GM06990 (cell line): ENCODE results near the gene GSTA3.
"Not testable (repeated sequence)": the region's sequence is repeated elsewhere in the genome, so short reads cannot be mapped to it uniquely, and the experiment has no call there.

ENCODE experiments used
- DNase-seq: peaks from one replicate; pipeline ENCODE4 v3.0.0-alpha.2; 2011; ENCODE audit not compliant: insufficient read length; ENCODE audit errors: extremely low read depth
- H3K27me3 ChIP-seq: replicated peaks from 2 replicates; pipeline ENCODE4 v1.6.0; 2011; ENCODE audit warnings: low read length; ENCODE audit not compliant: control insufficient read depth, insufficient read depth
- H3K36me3 ChIP-seq: 2 replicates; pipeline ENCODE4 v1.5.1; 2011; ENCODE audit warnings: low read length; ENCODE audit not compliant: control insufficient read depth, insufficient read depth
- H3K4me3 ChIP-seq: replicated peaks from 2 replicates; pipeline ENCODE4 v1.5.1; 2011; ENCODE audit warnings: low read depth, mild to moderate bottlenecking, control low read depth, low read length
- TF ChIP-seq, protein P1 (sequence below): IDR thresholded peaks from 2 replicates; pipeline ENCODE4 v1.5.1; 2011; ENCODE audit warnings: low read length, control low read depth, mild to moderate bottlenecking, inconsistent platforms; ENCODE audit not compliant: insufficient read depth, poor library complexity, severe bottlenecking

The GSTA3 gene

GRCh38 chr6:52909531-52909930, at the start of gene GSTA3:
TSS of gene GSTA3 (minus strand) at chr6:52909698. CDS start at chr6:52905834, 3,864 bp downstream.
- Histone ChIP-seq H3K27me3 (no peaks in the 10 kb centered on the region), H3K4me3 (no peak within 1 kb of the TSS)

DNA sequence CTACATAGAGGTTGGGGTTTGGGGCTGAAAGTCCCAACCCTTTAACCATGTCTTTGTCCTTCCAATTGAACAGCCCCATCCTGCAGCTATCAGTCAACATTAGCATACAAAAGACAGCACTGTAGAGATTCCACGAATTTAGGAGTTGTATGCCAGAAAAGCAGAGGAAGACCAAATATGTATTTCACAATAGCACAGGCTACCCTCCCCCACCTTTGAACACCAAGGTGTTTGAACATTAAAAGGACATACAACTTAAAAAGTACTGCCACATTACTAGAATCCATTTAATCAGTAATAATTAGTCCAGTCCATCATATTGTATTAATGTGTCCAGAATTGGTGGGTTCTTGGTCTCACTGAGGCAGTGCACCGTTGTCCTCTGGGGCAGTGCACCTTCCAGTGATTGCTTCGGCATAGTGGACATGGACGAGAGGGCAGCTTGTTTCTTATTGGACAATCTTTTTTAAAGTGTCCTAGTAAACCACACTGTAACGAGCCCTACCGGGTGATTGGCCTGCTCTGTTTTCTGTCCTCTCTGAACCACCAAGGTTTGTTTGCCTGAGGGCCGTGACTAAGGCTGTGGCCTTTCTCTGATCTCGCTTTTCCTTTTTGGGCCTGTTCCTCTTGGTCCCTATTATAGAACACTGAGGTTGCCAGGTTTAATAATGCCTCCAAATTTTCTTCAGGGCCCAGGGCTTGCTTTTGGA, 49.2 kb upstream of the GSTA3 start:
- H3K4me3 ChIP-seq: no peak overlapping the region
- no peak for DNase-seq
- no peaks in the 10 kb centered on the region for H3K36me3 ChIP-seq
- TF ChIP-seq, protein P1, sequence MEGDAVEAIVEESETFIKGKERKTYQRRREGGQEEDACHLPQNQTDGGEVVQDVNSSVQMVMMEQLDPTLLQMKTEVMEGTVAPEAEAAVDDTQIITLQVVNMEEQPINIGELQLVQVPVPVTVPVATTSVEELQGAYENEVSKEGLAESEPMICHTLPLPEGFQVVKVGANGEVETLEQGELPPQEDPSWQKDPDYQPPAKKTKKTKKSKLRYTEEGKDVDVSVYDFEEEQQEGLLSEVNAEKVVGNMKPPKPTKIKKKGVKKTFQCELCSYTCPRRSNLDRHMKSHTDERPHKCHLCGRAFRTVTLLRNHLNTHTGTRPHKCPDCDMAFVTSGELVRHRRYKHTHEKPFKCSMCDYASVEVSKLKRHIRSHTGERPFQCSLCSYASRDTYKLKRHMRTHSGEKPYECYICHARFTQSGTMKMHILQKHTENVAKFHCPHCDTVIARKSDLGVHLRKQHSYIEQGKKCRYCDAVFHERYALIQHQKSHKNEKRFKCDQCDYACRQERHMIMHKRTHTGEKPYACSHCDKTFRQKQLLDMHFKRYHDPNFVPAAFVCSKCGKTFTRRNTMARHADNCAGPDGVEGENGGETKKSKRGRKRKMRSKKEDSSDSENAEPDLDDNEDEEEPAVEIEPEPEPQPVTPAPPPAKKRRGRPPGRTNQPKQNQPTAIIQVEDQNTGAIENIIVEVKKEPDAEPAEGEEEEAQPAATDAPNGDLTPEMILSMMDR: no peak
- no peaks in the 10 kb centered on the region for H3K27me3 ChIP-seq

More at GRCh38 chr6:52909531-52909930, at the start of gene GSTA3:
- TF ChIP-seq, protein P1: no peak
- no peak for DNase-seq
- H3K36me3 ChIP-seq: no peaks in the 10 kb centered on the region

GRCh38 chr6:52955871-52956270, 46.4 kb upstream of the GSTA3 start:
- no peak for DNase-seq
- TF ChIP-seq, protein P1: no peak
- Histone ChIP-seq H3K36me3 (no peaks in the 10 kb centered on the region), H3K27me3 (no peaks in the 10 kb centered on the region), H3K4me3 (no peak overlapping the region)

DNA sequence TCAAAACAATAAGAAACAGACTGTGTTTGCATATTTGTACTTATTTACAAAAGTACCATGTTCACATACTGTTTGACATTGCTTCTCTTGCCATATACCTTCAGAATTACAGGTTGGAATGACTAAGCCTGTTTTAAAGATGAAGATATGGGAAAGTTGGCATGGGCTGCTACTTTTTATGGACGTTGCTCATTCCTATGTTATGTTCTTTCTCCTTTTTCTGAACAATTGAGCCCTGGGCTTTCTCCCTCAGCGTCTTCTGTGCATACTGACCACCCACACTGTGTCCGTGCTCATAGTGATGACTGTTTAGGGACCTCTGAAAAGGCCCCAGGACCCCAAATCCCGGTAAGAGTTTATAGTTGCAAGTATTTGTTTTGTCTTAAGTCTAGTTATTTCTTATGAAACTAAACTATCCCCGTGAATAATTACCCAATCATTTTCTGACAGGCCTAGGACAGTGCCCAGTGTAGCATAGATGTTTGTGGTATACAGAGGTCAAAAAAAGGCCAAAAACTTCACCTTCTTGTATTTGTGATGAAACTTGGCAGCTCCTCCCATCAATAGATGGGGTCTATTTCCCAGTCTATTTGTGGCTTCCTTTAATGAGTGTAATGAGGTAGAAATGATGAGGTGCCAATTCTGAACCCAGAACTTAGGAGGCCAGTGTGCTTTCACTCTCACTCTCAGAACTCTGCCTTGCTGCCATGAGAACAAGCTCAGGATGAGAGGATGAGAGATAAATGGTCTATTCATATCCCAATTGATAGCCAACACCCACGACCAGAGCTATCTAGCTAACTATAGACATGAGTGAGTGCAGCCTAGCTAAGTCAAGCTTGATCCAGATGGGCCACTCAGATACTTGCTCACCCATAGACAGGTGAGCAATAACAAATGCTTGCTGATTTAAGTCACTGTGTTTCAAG, 44.7 kb upstream of the GSTA3 start:
- Histone ChIP-seq H3K4me3 (no peak overlapping the region), H3K27me3 (no peaks in the 10 kb centered on the region; the same call in 1 of the 2 replicates), H3K36me3 (no peaks in the 10 kb centered on the region)
- TF ChIP-seq, protein P1: no peak
- DNase-seq: peak; percentile 35

DNA sequence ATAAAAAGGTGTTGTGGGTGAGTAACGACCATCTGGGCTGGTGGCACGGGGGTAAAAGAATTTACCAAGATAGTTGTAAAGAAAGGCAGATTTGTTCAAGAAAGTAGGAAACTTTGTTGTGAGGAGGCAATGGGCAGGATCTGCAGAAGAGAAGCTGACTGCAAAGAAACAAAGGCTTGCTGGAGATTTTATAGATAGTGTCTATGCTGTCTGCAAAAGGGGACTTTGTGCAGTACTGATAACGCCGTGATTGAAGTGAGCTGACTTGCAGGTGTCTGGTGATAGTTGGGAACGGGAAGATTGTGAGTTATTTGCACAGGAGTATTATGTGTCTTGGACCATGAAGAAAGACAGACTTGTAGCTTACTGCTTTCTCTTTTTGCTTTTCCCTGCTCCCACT, 36.8 kb upstream of the GSTA3 start:
- TF ChIP-seq, protein P1: no peak
- Histone ChIP-seq H3K4me3 (no peak overlapping the region), H3K36me3 (no peaks in the 10 kb centered on the region), H3K27me3 (no peaks in the 10 kb centered on the region; the same call in 1 of the 2 replicates)
- no peak for DNase-seq

- not testable (repeated sequence) for H3K27me3 ChIP-seq, H3K4me3 ChIP-seq, DNase-seq, H3K36me3 ChIP-seq
These were observed 33.3 kb upstream of the GSTA3 start for GRCh38 chr6:52942821-52943220.
